ENCODE measurements around the gene ASCC2.
A peak's percentile ranks its signal among the peaks of the same experiment; 100 is the strongest.
"Not testable (repeated sequence)": the region's sequence is repeated elsewhere in the genome, so short reads cannot be mapped to it uniquely, and the experiment has no call there.

ASCC2 gene, protein sequence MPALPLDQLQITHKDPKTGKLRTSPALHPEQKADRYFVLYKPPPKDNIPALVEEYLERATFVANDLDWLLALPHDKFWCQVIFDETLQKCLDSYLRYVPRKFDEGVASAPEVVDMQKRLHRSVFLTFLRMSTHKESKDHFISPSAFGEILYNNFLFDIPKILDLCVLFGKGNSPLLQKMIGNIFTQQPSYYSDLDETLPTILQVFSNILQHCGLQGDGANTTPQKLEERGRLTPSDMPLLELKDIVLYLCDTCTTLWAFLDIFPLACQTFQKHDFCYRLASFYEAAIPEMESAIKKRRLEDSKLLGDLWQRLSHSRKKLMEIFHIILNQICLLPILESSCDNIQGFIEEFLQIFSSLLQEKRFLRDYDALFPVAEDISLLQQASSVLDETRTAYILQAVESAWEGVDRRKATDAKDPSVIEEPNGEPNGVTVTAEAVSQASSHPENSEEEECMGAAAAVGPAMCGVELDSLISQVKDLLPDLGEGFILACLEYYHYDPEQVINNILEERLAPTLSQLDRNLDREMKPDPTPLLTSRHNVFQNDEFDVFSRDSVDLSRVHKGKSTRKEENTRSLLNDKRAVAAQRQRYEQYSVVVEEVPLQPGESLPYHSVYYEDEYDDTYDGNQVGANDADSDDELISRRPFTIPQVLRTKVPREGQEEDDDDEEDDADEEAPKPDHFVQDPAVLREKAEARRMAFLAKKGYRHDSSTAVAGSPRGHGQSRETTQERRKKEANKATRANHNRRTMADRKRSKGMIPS

DNA sequence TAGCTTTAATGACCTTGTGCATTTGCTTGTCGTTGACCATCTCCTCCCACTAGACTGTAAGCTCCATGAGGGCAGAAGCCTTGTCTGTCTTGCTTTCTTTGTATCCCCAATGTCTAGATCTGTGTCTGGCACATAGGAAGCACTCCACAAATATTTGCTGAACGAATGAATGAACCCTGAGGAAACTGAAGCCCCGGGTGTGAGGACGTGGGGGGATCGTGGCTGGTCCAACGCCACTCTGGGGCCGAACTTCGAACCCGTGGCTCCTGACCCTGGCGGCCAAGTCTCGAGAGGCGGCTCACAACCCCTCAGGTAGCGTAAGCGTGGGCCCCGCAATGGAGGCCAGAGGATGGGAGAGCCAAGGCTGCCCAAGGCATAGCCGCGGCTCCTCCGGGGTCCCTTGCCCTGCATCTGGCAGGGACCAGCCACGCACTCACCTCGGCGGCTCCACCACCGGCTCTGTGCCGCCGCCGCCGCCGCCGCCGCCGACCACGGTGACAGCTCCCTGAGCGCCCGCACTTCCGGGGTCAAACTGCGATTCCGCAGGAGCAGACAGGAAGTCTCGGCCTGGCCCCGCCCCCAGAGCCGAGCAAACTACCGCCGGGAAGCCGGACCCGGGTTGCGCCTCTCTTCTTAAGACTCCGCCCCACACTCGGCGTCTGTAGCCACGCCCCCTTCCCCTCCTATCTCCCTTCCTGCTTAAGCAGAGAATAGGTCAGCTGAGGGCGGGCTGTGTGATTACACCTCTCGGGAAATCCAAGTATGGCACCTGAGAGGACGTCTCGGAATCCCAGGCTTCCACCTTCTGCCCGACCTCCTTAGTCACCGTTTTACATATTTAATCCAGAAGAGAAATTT, at the start of gene ASCC2:
Gene ASCC2 (minus strand): TSS at position 534 of the 858 bp plus-strand sequence. CDS start 5,949 bp downstream, outside the sequence.
- DNase-seq, result peak; percentile 100

DNA sequence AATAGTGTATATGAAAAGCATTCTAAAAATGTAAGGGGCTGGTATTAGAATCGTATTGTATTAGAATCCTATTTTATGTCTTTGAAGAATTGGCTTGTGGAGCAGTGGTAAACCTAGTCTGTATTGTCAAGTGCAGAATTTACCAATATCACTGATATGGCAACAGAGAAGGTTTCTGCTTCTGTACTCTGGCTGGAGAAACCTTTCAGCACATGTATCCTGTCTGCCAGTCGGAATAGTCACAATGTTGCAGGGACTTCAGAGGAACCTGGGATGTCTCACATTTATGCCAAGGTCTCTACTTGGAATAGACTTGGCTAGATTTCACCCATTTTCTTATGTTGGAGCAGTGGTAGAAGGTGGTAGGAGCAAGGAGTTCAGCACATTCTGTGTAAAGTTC, 49.3 kb upstream of the ASCC2 start:
- DNase-seq, result no peak

DNA sequence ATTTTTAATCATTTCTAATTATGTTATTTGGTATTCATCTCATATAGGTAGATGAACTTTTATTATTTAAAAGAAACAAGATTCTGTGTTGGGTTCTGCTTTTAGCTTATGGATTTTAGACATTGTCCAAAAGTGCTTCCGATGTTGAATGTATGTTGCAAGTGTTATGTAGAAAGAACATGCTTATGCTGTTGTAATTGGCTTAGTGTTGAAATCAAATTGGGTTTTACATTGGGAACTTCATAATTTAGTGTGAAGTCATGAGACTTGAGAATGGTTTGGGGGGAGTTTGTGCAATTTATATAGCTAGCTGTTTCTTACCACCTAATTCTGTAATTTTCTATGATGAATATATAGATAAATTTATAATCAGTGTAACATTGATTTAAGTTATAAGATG, 48.5 kb upstream of the ASCC2 start:
- no peak for DNase-seq

DNA sequence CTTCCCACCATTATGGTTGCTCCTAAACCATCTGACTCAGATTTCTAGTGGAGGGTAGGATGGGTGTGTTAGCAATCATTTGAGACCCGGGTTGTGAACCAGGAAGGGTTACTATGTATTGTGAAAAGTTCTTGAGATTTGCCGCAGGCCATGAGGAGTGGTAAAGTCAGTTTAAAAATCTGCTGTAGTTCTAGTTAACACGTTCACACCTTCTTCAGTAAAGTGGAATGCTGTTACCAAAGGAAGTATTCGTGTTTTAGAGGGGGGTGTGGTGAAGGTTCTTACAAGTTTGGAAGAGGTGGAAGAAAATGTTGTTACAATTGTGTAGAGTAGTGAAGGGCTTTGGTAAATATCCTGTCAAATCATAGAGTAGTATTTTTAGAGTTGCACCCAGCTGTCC, 47.5 kb upstream of the ASCC2 start:
- DNase-seq, result no peak

DNA sequence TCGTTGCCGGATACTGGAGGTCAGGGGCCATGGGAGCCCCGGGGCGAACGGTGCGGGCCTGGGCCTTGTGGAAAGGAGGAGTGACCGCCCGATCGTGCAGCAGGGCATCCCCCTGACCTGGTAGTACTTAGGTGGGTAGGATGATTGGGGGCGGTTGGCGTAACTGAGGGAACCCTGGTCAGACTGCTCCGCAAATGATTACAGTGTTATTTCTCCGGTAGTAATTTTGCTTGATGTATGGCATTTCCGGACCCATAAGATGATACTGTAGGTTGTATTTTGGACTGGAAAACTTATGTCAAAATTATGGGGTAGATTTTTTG, 45.7 kb upstream of the ASCC2 start:
- no peak for DNase-seq

DNA sequence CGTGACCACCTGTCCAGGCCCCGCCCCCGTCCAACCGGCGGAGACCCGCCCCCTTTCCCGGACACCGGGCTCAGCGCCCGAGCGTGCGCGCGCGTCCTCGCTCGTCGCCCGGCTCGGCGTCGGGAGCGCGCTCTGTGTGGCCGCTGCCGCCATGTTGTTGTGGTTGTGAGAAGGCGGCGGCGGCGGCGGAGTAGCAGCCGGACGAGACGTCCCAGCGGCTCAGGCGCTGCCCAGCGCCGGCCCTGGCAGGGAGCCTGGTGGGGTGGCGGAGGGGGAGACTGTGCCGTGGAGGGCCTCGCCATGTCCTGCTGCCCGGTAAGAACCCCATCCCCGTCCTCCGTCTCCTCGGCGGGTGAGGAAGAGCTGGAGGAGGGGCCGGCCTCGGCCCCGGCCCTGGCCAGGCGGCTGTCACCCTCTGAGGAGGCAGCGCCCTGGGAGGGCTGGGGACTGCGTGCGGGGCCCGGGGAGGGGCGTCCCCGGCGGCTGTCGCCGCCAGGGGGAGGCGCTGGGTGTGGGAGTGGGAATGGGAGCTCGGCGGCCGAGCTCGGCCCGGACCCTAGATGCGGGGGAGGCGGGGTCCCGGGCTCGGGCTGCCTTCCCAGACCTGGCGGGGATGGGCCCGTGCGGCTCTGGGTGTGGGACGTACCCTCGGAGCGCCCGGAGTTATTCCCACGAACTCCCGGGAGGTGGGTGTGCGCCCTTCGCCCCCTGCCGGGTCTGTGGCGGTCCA, 45.1 kb upstream of the ASCC2 start, which contains the start of gene MTMR3:
Gene MTMR3 (plus strand): TSS at position 130 of the 730 bp plus-strand sequence. CDS start 87,886 bp downstream, outside the sequence.
- peak; percentile 94 for DNase-seq

DNA sequence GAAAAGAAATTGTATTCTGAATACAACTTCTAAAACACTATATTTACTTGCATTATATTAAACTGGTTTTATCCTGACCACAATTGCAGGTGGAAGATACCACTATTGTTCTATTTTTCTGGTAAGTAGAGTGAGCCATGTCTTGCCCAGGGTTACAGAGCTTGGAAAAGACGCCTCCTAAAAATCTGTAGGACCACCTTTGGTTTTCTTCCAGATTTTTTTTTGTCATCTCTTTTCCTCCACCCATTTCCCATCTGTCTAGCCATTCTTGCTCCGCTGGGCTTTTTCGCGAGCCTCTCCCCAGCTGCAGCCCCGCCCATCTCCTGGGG, 44.6 kb upstream of the ASCC2 start:
- DNase-seq, result no peak

DNA sequence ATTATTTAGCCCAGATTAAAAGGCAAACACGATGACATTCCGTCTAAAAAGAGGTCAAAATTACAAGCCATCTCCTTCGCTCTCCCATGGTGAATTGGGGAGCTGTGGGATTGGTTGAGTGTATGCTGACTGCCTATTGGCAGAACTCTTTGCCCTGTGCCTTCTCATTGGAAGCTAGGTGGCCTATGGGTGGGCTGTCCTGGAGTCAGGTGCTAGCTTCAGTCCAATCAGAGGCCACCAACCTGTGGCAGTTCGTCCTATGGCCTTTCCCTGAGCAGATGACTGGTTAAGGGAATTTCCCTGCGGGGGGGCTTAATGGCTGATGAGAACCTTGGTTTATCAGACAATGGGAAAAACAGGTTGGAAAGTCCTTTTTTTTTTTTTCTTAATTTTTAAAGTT, 41.7 kb upstream of the ASCC2 start:
- no peak for DNase-seq

DNA sequence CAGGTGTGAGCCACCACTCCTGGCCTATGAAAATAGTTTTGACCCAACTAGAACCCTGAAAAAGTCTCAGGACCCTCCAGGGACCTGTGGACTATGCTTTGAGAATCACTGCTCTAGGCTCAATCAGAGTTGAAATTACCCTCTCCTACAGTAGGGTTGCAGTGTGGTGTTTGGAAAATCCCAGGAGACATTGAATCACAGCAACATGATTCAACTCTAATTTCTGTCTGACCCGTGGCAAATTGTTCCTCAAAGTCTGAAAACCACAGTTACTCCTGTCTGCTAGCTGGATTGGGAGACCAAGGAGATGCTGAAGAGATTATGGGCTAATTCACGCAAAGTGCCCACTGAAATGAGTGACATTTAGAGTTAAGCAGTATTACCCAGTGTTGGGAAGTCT, 39.5 kb upstream of the ASCC2 start:
- no peak for DNase-seq

DNA sequence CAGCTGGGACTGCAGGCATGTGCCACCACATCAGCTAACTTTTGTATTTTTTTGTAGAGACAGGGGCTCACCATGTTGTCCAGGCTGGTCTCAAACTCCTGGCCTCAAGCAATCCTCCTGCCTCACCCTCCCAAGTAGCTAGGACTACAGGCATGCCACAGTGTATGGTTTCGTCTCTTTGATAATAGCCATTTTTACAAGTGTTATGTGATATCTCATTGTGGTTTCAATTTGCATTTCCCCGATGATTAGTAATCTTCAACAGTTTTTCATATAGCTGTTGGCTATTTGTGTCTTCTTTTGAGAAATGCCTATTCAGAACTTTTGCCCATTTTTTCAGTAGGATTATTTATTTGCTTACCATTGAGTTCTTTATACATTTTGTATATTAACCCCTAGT, 35.9 kb upstream of the ASCC2 start:
- DNase-seq, result no peak

DNA sequence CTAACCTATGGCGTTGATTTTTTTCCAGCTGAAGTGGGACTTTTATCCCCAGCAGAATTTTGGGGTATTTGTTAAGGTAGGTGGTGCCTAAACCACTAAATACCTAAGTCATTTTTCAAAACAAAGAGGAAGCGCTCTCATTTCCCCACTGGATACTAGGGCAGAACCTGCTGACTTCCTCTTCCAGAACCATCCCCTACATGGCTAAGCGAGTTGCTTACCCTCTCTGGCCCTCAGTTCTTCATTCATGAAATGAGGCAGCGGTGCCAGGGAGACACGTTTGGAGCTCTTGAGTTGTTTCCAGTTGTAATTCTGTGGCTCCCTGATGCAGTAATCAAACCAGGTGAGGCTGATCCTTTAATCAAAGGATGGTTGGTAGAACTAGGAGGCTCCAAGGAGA, 34.9 kb upstream of the ASCC2 start:
- no peak for DNase-seq

DNA sequence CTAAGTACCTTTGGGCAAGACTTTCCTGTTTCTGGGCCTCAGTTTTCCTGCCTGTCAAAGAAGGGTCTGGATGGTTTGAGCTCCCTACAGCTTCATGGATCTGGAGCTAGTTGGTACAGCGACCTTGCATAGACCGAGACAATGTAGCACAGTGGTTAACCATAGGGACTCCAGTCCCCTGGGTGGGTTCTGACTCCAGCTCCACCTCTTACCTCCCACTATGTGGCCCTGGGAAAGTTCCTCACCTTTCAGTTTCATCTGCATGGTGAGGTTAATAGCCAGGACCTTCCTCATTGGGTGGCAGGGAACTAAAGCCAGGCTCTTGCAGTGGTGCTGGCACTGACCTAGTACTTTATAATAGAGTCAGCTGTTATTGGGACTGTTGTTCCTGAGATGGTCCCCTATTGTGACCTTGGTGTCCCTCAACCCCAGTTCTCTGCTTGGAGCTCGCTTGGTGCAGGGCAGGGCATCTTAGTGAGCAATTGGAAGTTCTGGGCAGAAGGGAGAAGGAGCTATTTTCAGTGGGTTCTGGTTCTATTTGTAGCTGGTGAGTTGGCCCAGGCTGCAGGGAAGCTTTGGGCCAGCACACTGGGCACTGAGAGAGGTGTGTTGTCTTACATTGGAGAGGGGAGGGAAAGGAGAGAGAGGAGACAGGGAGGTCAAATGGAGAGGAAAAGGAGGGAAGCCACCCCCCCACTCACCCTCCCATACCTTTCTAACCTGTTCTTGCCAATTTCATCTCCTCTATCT, 34.2 kb upstream of the ASCC2 start:
- no peak for DNase-seq

DNA sequence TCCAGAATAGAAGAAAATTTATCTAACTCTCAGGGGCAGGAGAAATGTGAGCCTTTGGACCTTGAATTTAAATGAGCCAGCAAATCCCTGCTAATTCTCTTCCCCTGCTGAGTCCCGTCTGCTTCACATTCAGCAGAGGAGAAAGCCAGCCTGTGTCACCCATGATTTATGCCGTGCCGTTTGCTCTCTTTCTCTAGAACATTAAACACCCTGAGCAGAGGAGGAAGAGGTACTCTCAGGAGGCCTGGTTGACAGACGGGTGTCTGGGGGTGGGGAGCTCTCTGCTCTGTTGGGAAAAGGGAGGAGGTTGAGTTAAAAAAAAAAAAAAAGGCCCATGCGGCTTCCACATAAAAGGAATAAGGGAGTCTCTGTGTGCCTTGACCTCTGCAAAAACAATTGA, 33.6 kb upstream of the ASCC2 start:
- no peak for DNase-seq

DNA sequence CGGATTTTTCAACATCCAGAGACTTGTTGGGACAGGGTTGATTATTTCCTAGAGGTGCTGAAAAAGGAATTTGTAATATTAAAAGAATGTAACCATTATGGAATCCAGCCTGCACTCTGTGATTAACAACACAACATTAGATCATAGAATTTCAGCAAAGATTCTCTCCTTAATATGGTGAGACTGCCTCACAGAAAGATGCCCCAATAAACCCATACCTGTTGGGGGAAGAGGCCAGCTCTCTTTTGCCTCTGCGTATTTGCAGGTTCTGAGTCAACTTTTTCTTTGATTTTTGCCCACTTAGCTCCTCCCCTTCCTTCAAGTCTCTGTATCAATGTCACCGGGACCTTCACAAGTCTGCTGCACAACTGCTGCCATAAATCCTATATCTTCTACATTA, 32.5 kb upstream of the ASCC2 start:
- DNase-seq, result peak; percentile 33

DNA sequence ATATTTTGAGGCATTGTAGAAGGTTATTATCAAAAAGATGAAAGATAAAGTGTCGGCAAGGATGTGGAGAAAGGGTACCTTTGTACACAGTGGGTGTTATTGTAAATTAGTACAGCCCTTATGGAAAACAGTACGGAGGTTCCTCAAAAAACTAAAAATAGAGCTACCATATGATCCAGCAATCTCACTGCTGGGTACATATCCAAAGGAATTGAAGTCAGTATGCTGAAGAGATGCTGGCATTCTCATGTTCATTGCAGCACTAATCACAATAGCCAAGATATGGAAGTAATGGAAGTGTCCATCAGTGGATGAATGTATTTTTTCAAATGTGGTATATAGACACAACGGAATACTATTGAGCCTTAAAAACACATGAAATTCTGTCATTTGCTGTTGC, 29.8 kb upstream of the ASCC2 start:
- no peak for DNase-seq

DNA sequence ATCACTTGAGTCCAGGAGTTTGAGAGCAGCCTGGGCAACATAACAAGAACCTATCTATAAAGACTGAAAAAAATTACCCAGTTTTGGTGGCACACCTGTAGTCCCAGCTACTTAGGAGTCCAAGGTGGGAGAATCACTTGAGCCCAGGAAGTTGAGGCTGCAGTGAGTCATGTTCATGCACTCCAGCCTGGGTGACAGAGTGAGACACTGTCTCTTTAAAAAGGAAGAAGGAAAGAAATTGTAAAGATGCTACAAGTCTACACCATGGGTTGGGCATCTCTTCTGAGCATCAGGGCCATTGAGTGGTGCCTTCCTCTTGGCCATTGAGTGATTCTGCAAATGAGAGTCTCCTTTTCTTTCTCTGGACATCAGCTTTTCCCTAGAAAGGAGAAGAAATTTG, 29.2 kb upstream of the ASCC2 start:
- no peak for DNase-seq

DNA sequence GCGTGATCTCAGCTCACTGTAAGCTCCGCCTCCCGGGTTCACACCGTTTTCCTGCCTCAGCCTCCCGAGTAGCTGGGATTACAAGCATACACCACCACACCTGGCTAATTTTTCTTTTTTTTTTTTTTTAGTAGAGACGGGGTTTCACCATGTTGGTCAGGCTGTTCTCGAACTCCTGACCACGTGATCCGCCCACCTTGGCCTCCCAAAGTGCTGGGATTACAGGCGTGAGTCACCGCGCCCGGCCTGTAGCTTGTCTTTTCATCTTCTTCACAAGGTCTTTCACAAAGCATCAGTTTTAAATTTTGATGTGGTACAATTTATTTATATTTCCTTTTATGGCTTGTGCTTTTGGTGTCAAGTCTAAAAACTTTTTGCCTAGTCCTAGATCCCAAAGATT, 27.5 kb upstream of the ASCC2 start:
- not testable (repeated sequence) for DNase-seq

DNA sequence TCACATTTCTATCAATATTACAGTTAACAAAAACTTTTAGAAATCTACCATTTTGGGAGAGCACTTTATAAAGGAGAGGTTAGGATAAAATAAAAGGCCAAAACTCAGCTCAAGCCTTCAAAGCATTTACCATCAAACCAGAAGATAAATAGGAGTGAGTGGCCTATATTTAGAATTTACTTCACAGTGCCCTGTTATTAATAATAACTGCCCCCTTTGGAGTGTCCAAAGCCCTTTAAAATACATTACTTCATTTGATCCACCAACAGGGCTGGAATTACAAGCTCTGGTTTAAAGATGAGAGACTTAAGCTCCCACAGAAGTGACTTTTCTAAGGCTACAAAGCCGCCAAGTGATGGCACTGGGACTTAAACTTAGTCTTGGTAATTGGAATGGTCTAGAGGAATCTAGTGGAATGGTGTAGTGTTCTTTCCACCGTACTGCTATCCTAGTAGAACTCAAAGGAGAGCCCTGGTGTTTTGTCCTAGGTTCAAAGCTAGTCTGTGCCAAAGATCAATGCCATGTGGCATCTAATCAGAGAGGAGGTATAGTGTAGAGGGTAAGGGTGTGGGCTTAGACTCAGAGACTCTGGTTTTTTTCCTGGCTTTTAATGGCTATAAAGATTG, 23.7 kb upstream of the ASCC2 start:
- DNase-seq, result no peak

DNA sequence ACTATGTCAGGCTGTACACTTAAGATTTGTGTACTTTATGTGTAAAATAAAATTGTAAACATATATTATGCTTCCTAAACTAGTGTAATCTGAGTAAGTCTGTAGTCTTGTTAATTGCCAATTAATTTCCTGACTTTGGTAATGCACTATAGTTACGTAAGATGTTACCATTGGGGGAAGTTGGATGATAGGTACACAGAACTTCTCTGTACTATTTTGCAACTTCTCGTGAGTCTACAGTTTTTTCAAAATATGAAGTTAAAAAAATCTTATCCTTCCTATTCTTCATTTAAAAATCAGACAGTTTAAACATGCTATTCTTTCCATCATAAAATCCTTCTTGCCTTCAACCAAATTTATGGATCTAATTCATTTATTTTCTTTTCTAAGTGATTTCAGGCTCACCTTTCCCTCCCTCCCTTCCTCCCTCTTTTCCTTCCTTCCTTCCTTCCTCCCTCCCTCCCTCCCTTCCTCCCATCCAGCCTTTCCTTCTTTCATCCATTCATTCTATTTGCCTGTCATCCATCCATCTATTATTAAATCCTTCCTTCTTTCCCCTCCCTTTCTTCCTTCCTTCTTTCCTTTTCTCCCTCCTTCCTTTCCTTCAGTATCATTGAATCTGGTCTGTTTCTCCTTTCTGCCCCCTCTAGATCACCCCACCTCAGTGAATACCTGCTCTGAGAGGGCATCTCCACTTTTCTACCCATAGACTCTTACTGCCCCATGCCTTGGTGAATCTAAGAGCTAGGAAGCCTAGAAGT, 22.1 kb upstream of the ASCC2 start:
- no peak for DNase-seq

DNA sequence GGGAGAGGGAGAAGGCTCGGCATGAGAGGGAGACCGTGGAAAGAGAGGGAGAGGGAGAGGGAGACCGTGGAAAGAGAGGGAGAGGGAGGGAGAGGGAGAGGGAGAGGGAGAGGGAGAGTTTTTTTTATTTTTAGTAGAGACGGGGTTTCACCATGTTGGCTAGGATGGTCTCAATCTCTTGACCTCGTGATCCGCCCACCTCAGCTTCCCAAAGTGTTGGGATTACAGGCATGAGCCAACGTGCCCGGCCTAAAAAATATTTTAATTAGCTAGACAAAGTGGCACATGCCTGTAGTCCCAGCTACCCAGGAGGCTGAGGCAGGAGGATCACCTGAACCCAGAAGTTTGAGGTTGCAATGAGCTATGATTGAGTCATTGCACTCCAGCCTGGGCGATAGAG, 21.0 kb upstream of the ASCC2 start:
- DNase-seq, result not testable (repeated sequence)

DNA sequence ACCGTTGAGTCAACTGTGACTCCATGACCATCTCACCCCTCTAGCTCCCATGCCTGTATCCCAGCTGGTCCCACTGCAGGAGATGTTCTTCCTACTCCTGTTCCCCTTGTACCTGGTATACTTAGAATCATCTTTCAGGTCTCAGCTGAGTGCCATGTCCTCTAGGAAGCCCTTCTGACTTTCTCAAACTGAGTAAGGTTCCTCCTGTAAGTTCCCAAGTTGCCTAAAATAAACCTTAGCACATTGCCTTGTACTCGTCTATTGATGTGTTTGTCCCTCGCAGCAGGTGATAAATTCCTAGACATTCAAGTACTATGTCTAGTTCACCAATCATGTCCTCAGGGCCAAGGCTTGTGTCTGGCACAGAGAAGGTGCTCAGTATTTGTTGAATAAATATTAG, 18.4 kb upstream of the ASCC2 start:
- DNase-seq, result no peak

All from CD4-positive, alpha-beta T cell treated with Interleukin-6 for 4 hours (primary cell).